Endothelial cell (in vitro differentiated cells): ENCODE data around the gene ATIC. TPM values are rescaled to one million over a fixed set of nuclear protein-coding genes. Genes with fewer than 3 reads are reported as not detected.

Experiments
- DNase-seq: peaks from one replicate; pipeline ENCODE4 v3.0.0; 2021; ENCODE audit warnings: low spot score
- H3K27ac Mint-ChIP-seq: one replicate; pipeline ENCODE4 v1.8.0; 2021; ENCODE audit warnings: mixed read lengths, inconsistent platforms; ENCODE audit not compliant: unreplicated experiment
- H3K27me3 Mint-ChIP-seq: one replicate; pipeline ENCODE4 v1.8.0; 2021; ENCODE audit warnings: mild to moderate bottlenecking, moderate library complexity, mixed read lengths, inconsistent platforms; ENCODE audit not compliant: unreplicated experiment
- H3K36me3 Mint-ChIP-seq: one replicate; pipeline ENCODE4 v1.8.0; 2021; ENCODE audit warnings: mild to moderate bottlenecking, low read depth, mixed read lengths, inconsistent platforms; ENCODE audit not compliant: unreplicated experiment
- H3K4me1 Mint-ChIP-seq: one replicate; pipeline ENCODE4 v1.8.0; 2021; ENCODE audit warnings: mild to moderate bottlenecking, mixed read lengths, inconsistent platforms; ENCODE audit not compliant: unreplicated experiment
- H3K4me3 Mint-ChIP-seq: one replicate; pipeline ENCODE4 v1.8.0; 2021; ENCODE audit warnings: mild to moderate bottlenecking, mixed read lengths, inconsistent platforms; ENCODE audit not compliant: unreplicated experiment
- H3K9me3 Mint-ChIP-seq: one replicate; pipeline ENCODE4 v1.8.0; 2021; ENCODE audit warnings: mixed read lengths, inconsistent platforms; ENCODE audit not compliant: unreplicated experiment
- total RNA-seq: library from RNA; stranded (reverse); fragmentation: NEBNext Ultra II Directional; extraction: Animal tissue kit (Norgen Biotek cat#: 25700); gene quantifications from one replicate; pipeline ENCODE4 v1.2.1, GENCODE V29; 2021; ENCODE audit not compliant: unreplicated experiment
- TF ChIP-seq, protein P1 (sequence below): fragments of 200-600 bp; sonication (generic); IDR thresholded peaks from one replicate; pipeline ENCODE4 v1.5.0; 2021; ENCODE audit warnings: antibody characterized with exemption; ENCODE audit not compliant: unreplicated experiment

ATIC gene
- total RNA-seq, 1 donor from 2014 or later, result 29.3 TPM

DNA sequence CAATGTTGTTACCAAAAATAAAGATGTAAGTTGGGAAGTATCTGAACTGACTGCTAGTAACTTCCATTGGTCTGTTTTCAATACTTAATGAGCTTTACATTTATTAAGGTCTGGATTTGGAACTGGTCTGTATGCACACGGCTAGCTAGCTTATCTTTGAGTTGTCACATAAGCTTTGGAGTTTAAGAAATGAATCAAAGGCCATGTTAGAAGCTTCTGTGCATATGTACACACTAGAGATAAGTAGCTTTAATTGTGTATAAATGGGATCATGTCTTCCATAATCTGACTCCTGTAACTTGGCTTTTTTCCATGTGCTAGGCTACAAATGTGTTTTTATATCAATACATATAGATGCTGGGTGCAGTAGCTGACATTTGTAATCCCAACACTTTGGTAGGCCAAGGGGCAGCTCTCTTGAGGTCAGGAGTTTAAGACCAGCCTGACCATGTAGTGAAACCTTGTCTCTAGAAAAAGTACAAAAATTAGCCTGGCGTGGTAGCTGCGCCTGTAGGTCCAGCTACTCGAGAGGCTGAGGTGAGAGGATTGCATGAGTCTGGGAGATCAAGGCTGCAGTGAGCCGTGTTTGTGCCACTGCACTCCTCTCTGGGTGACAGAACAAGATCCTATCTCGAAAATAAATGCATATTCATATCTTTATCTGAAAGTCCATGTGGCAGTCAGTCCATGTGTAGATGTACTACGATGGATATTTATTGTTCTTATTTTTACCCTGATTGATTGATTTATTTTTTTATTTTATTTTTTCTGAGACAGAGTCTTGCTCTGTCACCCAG is 27.2 kb downstream of the ATIC start:
- no peaks in the 10 kb centered on the region for H3K9me3 Mint-ChIP-seq
- H3K27me3 Mint-ChIP-seq, result no peaks in the 10 kb centered on the region
- no peak overlapping the region for H3K4me3 Mint-ChIP-seq
- no peak for DNase-seq
- H3K36me3 Mint-ChIP-seq, result peaks cover 7% of the 10 kb centered on the region
- no peak overlapping the region for H3K27ac Mint-ChIP-seq
- no peaks in the 10 kb centered on the region for H3K4me1 Mint-ChIP-seq
- TF ChIP-seq, protein P1, sequence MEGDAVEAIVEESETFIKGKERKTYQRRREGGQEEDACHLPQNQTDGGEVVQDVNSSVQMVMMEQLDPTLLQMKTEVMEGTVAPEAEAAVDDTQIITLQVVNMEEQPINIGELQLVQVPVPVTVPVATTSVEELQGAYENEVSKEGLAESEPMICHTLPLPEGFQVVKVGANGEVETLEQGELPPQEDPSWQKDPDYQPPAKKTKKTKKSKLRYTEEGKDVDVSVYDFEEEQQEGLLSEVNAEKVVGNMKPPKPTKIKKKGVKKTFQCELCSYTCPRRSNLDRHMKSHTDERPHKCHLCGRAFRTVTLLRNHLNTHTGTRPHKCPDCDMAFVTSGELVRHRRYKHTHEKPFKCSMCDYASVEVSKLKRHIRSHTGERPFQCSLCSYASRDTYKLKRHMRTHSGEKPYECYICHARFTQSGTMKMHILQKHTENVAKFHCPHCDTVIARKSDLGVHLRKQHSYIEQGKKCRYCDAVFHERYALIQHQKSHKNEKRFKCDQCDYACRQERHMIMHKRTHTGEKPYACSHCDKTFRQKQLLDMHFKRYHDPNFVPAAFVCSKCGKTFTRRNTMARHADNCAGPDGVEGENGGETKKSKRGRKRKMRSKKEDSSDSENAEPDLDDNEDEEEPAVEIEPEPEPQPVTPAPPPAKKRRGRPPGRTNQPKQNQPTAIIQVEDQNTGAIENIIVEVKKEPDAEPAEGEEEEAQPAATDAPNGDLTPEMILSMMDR, result no peak

- H3K36me3 Mint-ChIP-seq, result peaks cover 25% of the 10 kb centered on the region
- H3K9me3 Mint-ChIP-seq, result no peaks in the 10 kb centered on the region
- no peak for DNase-seq
- TF ChIP-seq, protein P1, result no peak
- H3K4me3 Mint-ChIP-seq, result no peak overlapping the region
- no peaks in the 10 kb centered on the region for H3K27me3 Mint-ChIP-seq
- no peaks in the 10 kb centered on the region for H3K4me1 Mint-ChIP-seq
- H3K27ac Mint-ChIP-seq, result no peak overlapping the region
Measured at GRCh38 chr2:215347878-215348277, 36.0 kb downstream of the ATIC start.

- Mint-ChIP-seq H3K27me3 (no peaks in the 10 kb centered on the region), H3K4me1 (no peaks in the 10 kb centered on the region), H3K27ac (no peak overlapping the region), H3K9me3 (no peaks in the 10 kb centered on the region), H3K36me3 (peaks cover 10% of the 10 kb centered on the region), H3K4me3 (no peak overlapping the region)
- TF ChIP-seq, protein P1, result no peak
- DNase-seq, result no peak
Measured at GRCh38 chr2:215352602-215353001, 40.7 kb downstream of the ATIC start.

DNA sequence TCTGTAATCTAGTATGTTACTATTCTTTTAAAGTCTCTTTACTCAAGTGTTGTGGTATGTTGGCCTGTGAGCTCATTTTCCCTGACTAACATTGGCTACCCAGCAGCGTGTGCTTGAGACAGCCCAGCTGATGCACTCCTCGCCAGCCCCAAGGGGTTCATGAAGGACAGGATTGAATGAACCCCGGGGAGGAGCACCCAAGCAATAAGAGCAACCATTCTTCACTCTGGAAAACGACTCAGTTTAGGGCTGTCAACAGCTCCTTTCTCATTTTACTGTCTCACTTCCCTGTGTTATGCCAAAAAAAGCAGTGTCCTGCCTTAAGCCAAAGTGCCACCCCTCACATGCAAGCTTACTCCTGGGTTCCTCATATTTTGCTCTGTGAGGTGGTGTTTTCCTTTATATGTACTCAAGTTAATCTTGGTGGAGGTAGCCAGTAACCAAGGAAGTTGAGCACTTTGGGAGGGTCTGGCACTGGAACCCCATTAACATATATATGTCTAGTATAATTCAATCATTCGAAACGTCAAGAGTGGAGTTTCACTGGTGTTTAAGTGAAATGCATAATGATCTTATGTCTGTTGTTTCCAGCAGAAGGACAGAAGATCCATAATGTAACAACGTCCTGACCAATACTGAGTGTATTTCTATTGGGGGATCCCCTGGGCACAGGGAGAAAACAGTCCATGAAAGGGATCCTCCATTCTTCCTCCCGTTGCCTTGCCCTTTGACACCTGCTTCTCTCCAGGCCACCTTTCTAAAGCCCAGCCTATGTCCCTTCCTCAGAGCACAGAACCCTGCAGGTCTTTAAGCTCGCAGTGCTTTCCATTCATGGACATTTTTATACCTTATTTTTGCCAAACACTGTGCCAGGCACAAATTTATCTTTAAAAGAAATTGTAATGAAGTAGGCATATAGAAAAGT is 43.2 kb downstream of the ATIC start:
- no peaks in the 10 kb centered on the region for H3K27me3 Mint-ChIP-seq
- no peak for DNase-seq
- H3K4me3 Mint-ChIP-seq, result no peak overlapping the region
- TF ChIP-seq, protein P1, result no peak
- H3K27ac Mint-ChIP-seq, result no peak overlapping the region
- H3K9me3 Mint-ChIP-seq, result no peaks in the 10 kb centered on the region
- H3K36me3 Mint-ChIP-seq, result peaks cover 4% of the 10 kb centered on the region
- no peaks in the 10 kb centered on the region for H3K4me1 Mint-ChIP-seq
